Measurements from ENCODE around the gene STAT2. TPM values are rescaled to one million over a fixed set of nuclear protein-coding genes. Genes with fewer than 3 reads are reported as not detected.

Gene STAT2
- total and polyA plus RNA-seq, 2 of the 4 experiments (the other 2 are of a cell fraction): 99.3 to 182 TPM

- ChIA-PET CTCF (no interaction called here), POLR2A (ENCODE audit: unreplicated experiment) (interaction anchor here (0.6 kb wide), 1 partner anchor 11 kb away, joined by 3 read pairs; no protein-coding TSS in a partner anchor)
- no peak overlapping the region for H4K91ac ChIP-seq (ENCODE audit: insufficient read depth, low read depth, low read length)
- no peak overlapping the region for H2BK20ac ChIP-seq (ENCODE audit: low read depth, low read length)
- no peak overlapping the region for H3K27ac ChIP-seq (ENCODE audit: insufficient read depth, low read length)
- DNase-seq: no peak
- dilution Hi-C loops (cut with HindIII; ENCODE audit: low sequenced_read_pairs, unreplicated experiment) (no loop called here), intact Hi-C loops (cut with micrococcal nuclease) (no loop called here), in situ Hi-C loops (cut with MboI; ENCODE audit: low sequenced_read_pairs) (no loop called here)
- H3K79me1 ChIP-seq (ENCODE audit: low read depth in 1 of 2, low read length in 2 of 2): peaks cover 0 to 6% of the 10 kb centered on the region in 2 experiments; a peak in 1 of 4 replicates
- no peaks in the 10 kb centered on the region; the same call in 1 of the 2 replicates for H4K20me1 ChIP-seq (ENCODE audit: insufficient read depth, low read length)
- H4K8ac ChIP-seq (ENCODE audit: low read depth in 2 of 2, low read length in 2 of 2): no peak overlapping the region
- no peak overlapping the region for H3K14ac ChIP-seq (replicated peaks; ENCODE audit: low read depth, low read length)
- no peak overlapping the region for H3K56ac ChIP-seq (ENCODE audit: extremely low read depth, insufficient read depth, low read length)
- no peak overlapping the region for H2BK5ac ChIP-seq (ENCODE audit: low read depth, low read length, poor library complexity, severe bottlenecking)
- H4K5ac ChIP-seq (ENCODE audit: low read depth, low read length): no peak overlapping the region
- H3K9me3 ChIP-seq (ENCODE audit: control insufficient read depth, insufficient read depth, low read length): no peaks in the 10 kb centered on the region
- no peak overlapping the region for H3K4me3 ChIP-seq (ENCODE audit: insufficient read depth, low read depth, low read length)
- H3K9me1 ChIP-seq (ENCODE audit: insufficient read depth, low read length): no peaks in the 10 kb centered on the region
- WGBS, 2 experiments (ENCODE audit: extremely low coverage in 2 of 2, insufficient read length in 1 of 2): no CpG with 5 or more reads among the region's 5 CpGs
- no peak for TF ChIP-seq SMC3 (IDR thresholded peaks at IDR 0.05; ENCODE audit: low read depth, low read length)
- TF ChIP-seq BHLHE40 (IDR thresholded peaks at IDR 0.05; ENCODE audit: low read depth, low read length): no peak
- no peak for TF ChIP-seq CHD1 (IDR thresholded peaks at IDR 0.05; ENCODE audit: low read depth, low read length)
- TF ChIP-seq, protein P1, sequence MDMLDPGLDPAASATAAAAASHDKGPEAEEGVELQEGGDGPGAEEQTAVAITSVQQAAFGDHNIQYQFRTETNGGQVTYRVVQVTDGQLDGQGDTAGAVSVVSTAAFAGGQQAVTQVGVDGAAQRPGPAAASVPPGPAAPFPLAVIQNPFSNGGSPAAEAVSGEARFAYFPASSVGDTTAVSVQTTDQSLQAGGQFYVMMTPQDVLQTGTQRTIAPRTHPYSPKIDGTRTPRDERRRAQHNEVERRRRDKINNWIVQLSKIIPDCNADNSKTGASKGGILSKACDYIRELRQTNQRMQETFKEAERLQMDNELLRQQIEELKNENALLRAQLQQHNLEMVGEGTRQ (IDR thresholded peaks at IDR 0.05; ENCODE audit: low read depth, low read length): no peak
- TF ChIP-seq NFE2L2 (IDR thresholded peaks at IDR 0.05; ENCODE audit: low read depth, low read length): no peak
- TF ChIP-seq MXI1 (IDR thresholded peaks at IDR 0.05; ENCODE audit: borderline replicate concordance, low read depth, low read length): no peak
- no peak for TF ChIP-seq POLR2A (IDR thresholded peaks at IDR 0.05; ENCODE audit: low read depth, low read length)
- no peak for TF ChIP-seq RFX5 (IDR thresholded peaks at IDR 0.05; ENCODE audit: low read depth, low read length)
- TF ChIP-seq RAD21 (IDR thresholded peaks at IDR 0.05; ENCODE audit: low read length): no peak
- TF ChIP-seq CEBPB (IDR thresholded peaks at IDR 0.05; ENCODE audit: low read depth, low read length): no peak
- TF ChIP-seq RCOR1 (IDR thresholded peaks at IDR 0.05; ENCODE audit: insufficient replicate concordance, low read length): no peak
- TF ChIP-seq FOS (IDR thresholded peaks at IDR 0.05; ENCODE audit: low read depth, low read length): no peak
- TF ChIP-seq, protein P2, sequence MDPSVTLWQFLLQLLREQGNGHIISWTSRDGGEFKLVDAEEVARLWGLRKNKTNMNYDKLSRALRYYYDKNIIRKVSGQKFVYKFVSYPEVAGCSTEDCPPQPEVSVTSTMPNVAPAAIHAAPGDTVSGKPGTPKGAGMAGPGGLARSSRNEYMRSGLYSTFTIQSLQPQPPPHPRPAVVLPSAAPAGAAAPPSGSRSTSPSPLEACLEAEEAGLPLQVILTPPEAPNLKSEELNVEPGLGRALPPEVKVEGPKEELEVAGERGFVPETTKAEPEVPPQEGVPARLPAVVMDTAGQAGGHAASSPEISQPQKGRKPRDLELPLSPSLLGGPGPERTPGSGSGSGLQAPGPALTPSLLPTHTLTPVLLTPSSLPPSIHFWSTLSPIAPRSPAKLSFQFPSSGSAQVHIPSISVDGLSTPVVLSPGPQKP (IDR thresholded peaks at IDR 0.05; ENCODE audit: borderline replicate concordance, low read depth, low read length): no peak
- TF ChIP-seq MAZ (IDR thresholded peaks at IDR 0.05; ENCODE audit: borderline replicate concordance, low read depth, low read length): no peak
- no TSS peak for BruUV-seq (replicated peaks)
- no peak overlapping the region for H3K4me2 ChIP-seq (ENCODE audit: low read depth, low read length)
- H3K23ac ChIP-seq (ENCODE audit: low read depth, low read length): no peak overlapping the region
- H2BK120ac ChIP-seq (ENCODE audit: low read depth, low read length): no peak overlapping the region
- H3K4me1 ChIP-seq (ENCODE audit: control insufficient read depth, insufficient read depth, low read length): no peaks in the 10 kb centered on the region
- H3K4ac ChIP-seq (ENCODE audit: low read depth, low read length): no peak overlapping the region
- ATAC-seq (ENCODE audit: low read depth): no peak
- no peak overlapping the region for H2AK9ac ChIP-seq (replicated peaks; ENCODE audit: low read depth, low read length, poor library complexity)
- H3K9ac ChIP-seq (ENCODE audit: low read depth, low read length): no peak overlapping the region
- no peak overlapping the region for H3K18ac ChIP-seq (ENCODE audit: low read depth, low read length)
- H2AK5ac ChIP-seq (ENCODE audit: low read depth, low read length): no peak overlapping the region
- H3K36me3 ChIP-seq (ENCODE audit: control insufficient read depth, insufficient read depth, low read length): peaks cover 72% of the 10 kb centered on the region
- no peaks in the 10 kb centered on the region for H3K27me3 ChIP-seq (ENCODE audit: control insufficient read depth, insufficient read depth, low read length)
- H2AFZ ChIP-seq (replicated peaks; ENCODE audit: low read length, poor library complexity): no peak overlapping the region
- H2BK15ac ChIP-seq (ENCODE audit: low read depth, low read length): no peak overlapping the region
Observed at GRCh38 chr12:56348776-56349175, 11.1 kb downstream of the STAT2 start.

Measured in IMR-90 (cell line).